Glutamatergic neuron (in vitro differentiated cells): Measurements from ENCODE around the gene ZC3H7B. TPM values are rescaled to one million over a fixed set of nuclear protein-coding genes. Genes with fewer than 3 reads are reported as not detected.
A peak's percentile ranks its signal among the peaks of the same experiment; 100 is the strongest.
"Not testable (repeated sequence)": the region's sequence is repeated elsewhere in the genome, so short reads cannot be mapped to it uniquely, and the experiment has no call there.

Source experiments
- DNase-seq: peaks from one replicate; pipeline ENCODE4 v3.0.0; 2022
- H3K27ac Mint-ChIP-seq: one replicate; pipeline ENCODE4 v1.8.0; 2020; ENCODE audit warnings: mild to moderate bottlenecking, mixed read lengths, inconsistent platforms; ENCODE audit not compliant: unreplicated experiment
- H3K27me3 Mint-ChIP-seq: one replicate; pipeline ENCODE4 v1.8.0; 2020; ENCODE audit warnings: mild to moderate bottlenecking, moderate library complexity, mixed read lengths, inconsistent platforms; ENCODE audit not compliant: unreplicated experiment
- H3K36me3 Mint-ChIP-seq: one replicate; pipeline ENCODE4 v1.8.0; 2020; ENCODE audit warnings: mild to moderate bottlenecking, mixed read lengths, inconsistent platforms; ENCODE audit not compliant: unreplicated experiment
- H3K4me1 Mint-ChIP-seq: one replicate; pipeline ENCODE4 v1.8.0; 2020; ENCODE audit warnings: mild to moderate bottlenecking, low read depth, mixed read lengths, inconsistent platforms; ENCODE audit not compliant: unreplicated experiment
- H3K4me3 Mint-ChIP-seq: one replicate; pipeline ENCODE4 v1.8.0; 2020; ENCODE audit warnings: mild to moderate bottlenecking, mixed read lengths, inconsistent platforms; ENCODE audit not compliant: unreplicated experiment
- H3K9me3 Mint-ChIP-seq: one replicate; pipeline ENCODE4 v1.8.0; 2020; ENCODE audit warnings: mild to moderate bottlenecking, moderate library complexity, mixed read lengths, inconsistent platforms; ENCODE audit not compliant: unreplicated experiment
- total RNA-seq: library from RNA; stranded (reverse); fragmentation: NEBNext Ultra II Directional; extraction: Animal tissue kit (Norgen Biotek cat#: 25700); gene quantifications from one replicate; pipeline ENCODE4 v1.2.1, GENCODE V29; 2021; ENCODE audit not compliant: unreplicated experiment
- TF ChIP-seq, protein P1 (sequence below): fragments of 200-600 bp; sonication (generic); IDR thresholded peaks from one replicate; pipeline ENCODE4 v1.5.0; 2021; ENCODE audit not compliant: partially characterized antibody, unreplicated experiment

ZC3H7B gene
- total RNA-seq, 1 donor from 2014 or later, result 51.6 TPM

DNA sequence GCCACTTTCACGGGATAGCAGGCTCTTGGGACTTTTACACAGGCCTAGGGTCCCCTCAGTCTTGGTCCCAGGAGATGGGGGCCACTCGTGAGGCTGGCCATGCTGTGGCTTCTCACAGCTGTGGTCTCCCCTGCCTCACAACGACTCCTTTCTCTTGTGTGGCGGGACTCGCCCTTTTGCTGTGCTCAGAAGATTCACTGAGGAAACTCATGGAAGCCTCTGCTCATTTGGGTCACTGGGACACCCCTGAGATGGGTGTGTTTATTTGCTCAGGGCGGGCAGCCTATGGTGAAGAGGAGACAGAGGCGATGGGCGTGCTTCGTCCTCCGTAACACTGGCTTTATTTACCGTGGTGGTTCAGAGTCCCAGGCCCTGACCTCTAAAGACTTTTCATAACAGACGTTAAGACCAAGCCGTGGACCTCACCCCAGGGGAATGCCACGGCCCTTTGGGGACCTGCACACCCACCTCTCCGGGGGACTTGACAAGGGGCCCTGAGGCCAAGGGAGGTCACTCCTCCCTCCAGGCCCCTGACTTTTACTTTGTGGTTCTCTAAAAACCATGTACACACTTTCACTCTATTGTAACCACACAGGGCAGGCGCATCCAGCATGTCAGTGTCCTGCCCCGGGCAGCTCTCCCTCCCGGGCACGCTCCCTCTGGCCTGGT is 96.0 kb downstream of the ZC3H7B start:
- Mint-ChIP-seq H3K9me3 (peaks cover 1% of the 10 kb centered on the region), H3K4me3 (no peak overlapping the region), H3K36me3 (no peaks in the 10 kb centered on the region), H3K27me3 (no peaks in the 10 kb centered on the region), H3K27ac (no peak overlapping the region), H3K4me1 (peaks cover 5% of the 10 kb centered on the region)
- TF ChIP-seq, protein P1, sequence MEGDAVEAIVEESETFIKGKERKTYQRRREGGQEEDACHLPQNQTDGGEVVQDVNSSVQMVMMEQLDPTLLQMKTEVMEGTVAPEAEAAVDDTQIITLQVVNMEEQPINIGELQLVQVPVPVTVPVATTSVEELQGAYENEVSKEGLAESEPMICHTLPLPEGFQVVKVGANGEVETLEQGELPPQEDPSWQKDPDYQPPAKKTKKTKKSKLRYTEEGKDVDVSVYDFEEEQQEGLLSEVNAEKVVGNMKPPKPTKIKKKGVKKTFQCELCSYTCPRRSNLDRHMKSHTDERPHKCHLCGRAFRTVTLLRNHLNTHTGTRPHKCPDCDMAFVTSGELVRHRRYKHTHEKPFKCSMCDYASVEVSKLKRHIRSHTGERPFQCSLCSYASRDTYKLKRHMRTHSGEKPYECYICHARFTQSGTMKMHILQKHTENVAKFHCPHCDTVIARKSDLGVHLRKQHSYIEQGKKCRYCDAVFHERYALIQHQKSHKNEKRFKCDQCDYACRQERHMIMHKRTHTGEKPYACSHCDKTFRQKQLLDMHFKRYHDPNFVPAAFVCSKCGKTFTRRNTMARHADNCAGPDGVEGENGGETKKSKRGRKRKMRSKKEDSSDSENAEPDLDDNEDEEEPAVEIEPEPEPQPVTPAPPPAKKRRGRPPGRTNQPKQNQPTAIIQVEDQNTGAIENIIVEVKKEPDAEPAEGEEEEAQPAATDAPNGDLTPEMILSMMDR, result no peak
- DNase-seq, result no peak

DNA sequence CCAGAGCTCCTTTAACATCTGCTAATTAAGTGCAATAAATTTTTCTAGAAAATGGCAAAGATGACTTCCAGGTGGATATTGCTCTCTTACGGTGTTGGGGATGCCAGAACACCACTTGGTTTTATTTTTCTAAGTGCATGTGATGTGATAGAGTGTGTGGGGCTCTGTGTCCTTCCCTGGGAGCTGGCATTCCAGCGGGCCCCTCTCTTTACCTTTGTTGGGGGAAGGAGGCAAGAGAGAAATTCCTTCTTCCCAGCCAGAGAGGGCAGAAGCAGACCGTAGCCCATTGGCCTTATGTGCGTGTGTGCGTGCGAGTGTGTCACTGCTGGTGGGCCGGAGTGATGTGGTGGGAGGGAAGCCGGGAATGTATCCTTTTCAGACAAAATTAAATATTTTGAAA is 97.6 kb downstream of the ZC3H7B start:
- H3K27me3 Mint-ChIP-seq, result peaks cover 3% of the 10 kb centered on the region
- peaks cover 8% of the 10 kb centered on the region for H3K4me1 Mint-ChIP-seq
- no peaks in the 10 kb centered on the region for H3K36me3 Mint-ChIP-seq
- H3K27ac Mint-ChIP-seq, result no peak overlapping the region
- TF ChIP-seq, protein P1, result no peak
- H3K4me3 Mint-ChIP-seq, result no peak overlapping the region
- no peak for DNase-seq
- H3K9me3 Mint-ChIP-seq, result peaks cover 1% of the 10 kb centered on the region

GRCh38 chr22:41401781-41402648 is 100.7 kb downstream of the ZC3H7B start:
- peaks cover 1% of the 10 kb centered on the region for H3K9me3 Mint-ChIP-seq
- peak; percentile 44 for DNase-seq
- H3K27me3 Mint-ChIP-seq, result peaks cover 3% of the 10 kb centered on the region
- no peaks in the 10 kb centered on the region for H3K36me3 Mint-ChIP-seq
- peak overlapping the region; percentile 71 for H3K4me3 Mint-ChIP-seq
- H3K27ac Mint-ChIP-seq, result peak overlapping the region; percentile 95
- TF ChIP-seq, protein P1, result no peak
- peaks cover 8% of the 10 kb centered on the region for H3K4me1 Mint-ChIP-seq

- not testable (repeated sequence) for H3K27me3 Mint-ChIP-seq, H3K9me3 Mint-ChIP-seq, H3K36me3 Mint-ChIP-seq, DNase-seq, H3K4me3 Mint-ChIP-seq, H3K4me1 Mint-ChIP-seq
- peak overlapping the region; percentile 34 for H3K27ac Mint-ChIP-seq
Observed at GRCh38 chr22:41402851-41403250, 101.5 kb downstream of the ZC3H7B start.

DNA sequence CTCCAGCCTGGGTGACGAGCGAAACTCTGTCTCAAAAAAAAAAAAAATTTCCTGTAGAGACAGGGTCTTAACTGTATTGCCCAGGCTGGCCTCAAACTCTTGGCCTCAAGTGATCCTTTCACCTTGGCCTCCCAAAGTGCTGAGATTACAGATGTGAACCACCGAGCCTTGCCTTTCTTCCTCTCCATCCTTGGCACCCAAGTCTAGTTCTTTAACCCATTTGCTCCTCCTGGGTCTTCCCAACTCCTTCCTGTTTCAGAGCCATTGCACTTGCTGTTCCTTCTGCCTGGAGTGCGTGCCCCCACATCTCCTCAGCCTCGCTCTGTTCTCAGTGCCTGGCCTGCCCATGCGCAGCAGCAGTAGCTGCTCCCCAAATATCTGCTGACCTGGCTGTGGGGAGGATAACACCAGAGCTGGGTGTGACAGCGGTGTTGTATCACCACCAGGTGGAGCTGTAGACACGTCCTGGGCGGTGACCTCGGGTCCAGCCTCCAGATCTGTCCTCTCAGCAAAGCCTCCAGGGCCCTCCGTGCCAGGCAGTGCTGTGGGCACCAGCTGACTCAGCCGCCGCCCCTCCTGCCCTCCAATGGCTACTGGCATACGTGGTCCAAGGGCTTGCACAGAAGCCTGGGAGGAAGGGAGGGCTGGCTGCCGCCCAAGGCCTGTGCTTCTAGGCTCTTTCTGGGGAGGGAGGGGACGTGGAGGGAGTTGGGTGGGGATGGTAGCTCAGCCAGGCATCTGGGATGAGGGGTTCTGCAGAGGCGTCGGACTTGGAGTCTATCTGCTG is 102.4 kb downstream of the ZC3H7B start:
- no peaks in the 10 kb centered on the region for H3K36me3 Mint-ChIP-seq
- TF ChIP-seq, protein P1, result peak; percentile 94
- H3K9me3 Mint-ChIP-seq, result peaks cover 4% of the 10 kb centered on the region
- peaks cover 3% of the 10 kb centered on the region for H3K27me3 Mint-ChIP-seq
- peak overlapping the region; percentile 63 for H3K27ac Mint-ChIP-seq
- H3K4me3 Mint-ChIP-seq, result peak overlapping the region; percentile 23
- H3K4me1 Mint-ChIP-seq, result peaks cover 8% of the 10 kb centered on the region
- peak; percentile 84 for DNase-seq
